Measurements from ENCODE around the gene NCOR2. TPM values are rescaled to one million over a fixed set of nuclear protein-coding genes. Genes with fewer than 3 reads are reported as not detected.

NCOR2 gene
- total RNA-seq, 1 donor: 45.2 TPM

DNA sequence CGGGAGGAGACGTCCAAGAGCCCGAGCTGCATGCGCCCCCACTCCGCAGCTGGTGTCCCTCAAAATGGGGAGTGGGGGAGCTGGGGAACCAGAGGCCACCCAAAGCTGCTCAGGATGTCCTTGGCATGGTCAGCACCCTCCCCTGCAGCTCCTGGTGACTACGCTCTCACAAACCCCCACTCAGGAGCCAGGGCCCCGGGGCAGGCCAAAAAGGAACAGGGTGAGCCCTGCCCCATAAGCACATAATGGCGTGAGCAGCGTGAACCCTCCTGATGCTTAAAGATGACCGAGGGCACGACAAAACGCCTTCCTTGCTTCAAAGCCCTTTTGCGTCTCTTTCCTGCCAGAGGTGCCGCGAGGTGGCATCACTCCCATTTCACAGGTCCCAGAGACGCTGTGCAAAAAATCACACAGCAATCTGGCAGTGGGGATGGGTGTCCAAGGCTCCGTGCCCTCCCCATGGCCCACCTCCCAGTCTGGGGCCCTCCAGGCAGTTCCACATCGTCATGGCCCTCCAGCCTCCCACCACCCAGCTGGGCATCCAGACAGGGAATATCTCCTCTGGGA, 13.5 kb downstream of the NCOR2 start:
- Histone ChIP-seq H3K36me3 (ENCODE audit: insufficient read depth, low read length) (no peaks in the 10 kb centered on the region), H3K4me2 (ENCODE audit: insufficient read depth, low read length) (no peak overlapping the region), H3K79me2 (ENCODE audit: insufficient read depth, low read length) (peaks cover 99% of the 10 kb centered on the region), H2AFZ (ENCODE audit: low read length) (no peak overlapping the region), H3K4me1 (ENCODE audit: insufficient read depth, low read length) (peaks cover 27% of the 10 kb centered on the region), H3K9me3 (ENCODE audit: low read depth, low read length) (no peaks in the 10 kb centered on the region), H3K4me3 (ENCODE audit: insufficient read depth, low read length) (no peak overlapping the region), H4K20me1 (ENCODE audit: insufficient read depth, low read length) (peaks cover 82% of the 10 kb centered on the region), H3K27ac (ENCODE audit: low read depth, low read length) (no peak overlapping the region), H3K27me3 (ENCODE audit: insufficient read depth, low read length) (no peaks in the 10 kb centered on the region)
- TF ChIP-seq, protein P1, sequence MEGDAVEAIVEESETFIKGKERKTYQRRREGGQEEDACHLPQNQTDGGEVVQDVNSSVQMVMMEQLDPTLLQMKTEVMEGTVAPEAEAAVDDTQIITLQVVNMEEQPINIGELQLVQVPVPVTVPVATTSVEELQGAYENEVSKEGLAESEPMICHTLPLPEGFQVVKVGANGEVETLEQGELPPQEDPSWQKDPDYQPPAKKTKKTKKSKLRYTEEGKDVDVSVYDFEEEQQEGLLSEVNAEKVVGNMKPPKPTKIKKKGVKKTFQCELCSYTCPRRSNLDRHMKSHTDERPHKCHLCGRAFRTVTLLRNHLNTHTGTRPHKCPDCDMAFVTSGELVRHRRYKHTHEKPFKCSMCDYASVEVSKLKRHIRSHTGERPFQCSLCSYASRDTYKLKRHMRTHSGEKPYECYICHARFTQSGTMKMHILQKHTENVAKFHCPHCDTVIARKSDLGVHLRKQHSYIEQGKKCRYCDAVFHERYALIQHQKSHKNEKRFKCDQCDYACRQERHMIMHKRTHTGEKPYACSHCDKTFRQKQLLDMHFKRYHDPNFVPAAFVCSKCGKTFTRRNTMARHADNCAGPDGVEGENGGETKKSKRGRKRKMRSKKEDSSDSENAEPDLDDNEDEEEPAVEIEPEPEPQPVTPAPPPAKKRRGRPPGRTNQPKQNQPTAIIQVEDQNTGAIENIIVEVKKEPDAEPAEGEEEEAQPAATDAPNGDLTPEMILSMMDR (IDR thresholded peaks at IDR 0.05; ENCODE audit: extremely low read depth, low read depth, low read length): no peak
- peak; percentile 5 for DNase-seq (ENCODE audit: insufficient read length, low spot score, missing footprints)

DNA sequence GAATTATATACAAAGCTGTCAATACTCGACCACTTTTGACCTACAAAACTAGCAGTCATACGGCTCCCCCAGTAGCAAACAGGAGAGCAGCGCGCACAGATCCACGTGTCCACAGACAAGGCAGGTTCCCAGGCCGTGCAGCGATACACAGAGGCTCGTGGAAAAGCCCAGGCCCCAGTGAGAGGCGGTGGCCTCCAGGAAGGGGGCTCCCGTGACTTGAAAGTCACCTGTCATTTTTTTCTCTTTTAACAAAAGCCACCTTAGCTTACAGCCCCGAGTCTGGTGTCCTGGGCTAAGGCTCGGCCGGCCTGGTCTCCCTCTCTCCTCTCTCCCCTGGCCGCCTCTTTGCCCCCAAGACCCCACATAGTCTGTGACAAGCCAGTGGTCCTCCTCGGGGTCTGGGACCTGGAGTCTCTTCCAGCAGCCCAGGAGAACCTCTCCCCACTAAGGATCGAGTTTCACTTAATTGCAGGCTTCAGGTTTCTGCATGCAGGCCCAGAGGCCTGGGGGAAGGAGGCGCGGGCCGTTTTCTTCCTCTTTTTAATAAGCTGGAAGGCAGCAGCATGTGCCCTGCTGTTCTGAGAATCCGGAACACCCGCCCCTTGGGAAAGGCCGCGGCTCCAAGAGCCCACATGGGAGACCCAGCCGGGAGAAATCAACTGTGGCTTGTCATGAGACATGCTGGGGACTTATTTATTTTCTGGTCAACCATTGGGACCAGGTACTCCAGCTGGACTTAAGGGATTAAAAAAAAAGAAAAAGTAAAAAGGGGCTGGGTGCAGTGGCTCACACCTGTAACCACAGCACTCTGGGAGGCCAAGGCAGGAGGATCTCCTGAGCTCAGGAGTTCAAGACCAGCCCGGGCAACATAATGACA, 15.9 kb downstream of the NCOR2 start:
- Histone ChIP-seq H3K79me2 (ENCODE audit: insufficient read depth, low read length) (peaks cover 98% of the 10 kb centered on the region), H3K27me3 (ENCODE audit: insufficient read depth, low read length) (no peaks in the 10 kb centered on the region), H3K36me3 (ENCODE audit: insufficient read depth, low read length) (no peaks in the 10 kb centered on the region), H3K27ac (ENCODE audit: low read depth, low read length) (peak overlapping the region; percentile 49), H2AFZ (ENCODE audit: low read length) (no peak overlapping the region), H3K9me3 (ENCODE audit: low read depth, low read length) (no peaks in the 10 kb centered on the region), H3K4me3 (ENCODE audit: insufficient read depth, low read length) (no peak overlapping the region), H4K20me1 (ENCODE audit: insufficient read depth, low read length) (peaks cover 77% of the 10 kb centered on the region), H3K4me2 (ENCODE audit: insufficient read depth, low read length) (no peak overlapping the region), H3K4me1 (ENCODE audit: insufficient read depth, low read length) (peaks cover 35% of the 10 kb centered on the region)
- DNase-seq (ENCODE audit: insufficient read length, low spot score, missing footprints): no peak
- TF ChIP-seq, protein P1 (IDR thresholded peaks at IDR 0.05; ENCODE audit: extremely low read depth, low read depth, low read length): no peak

DNA sequence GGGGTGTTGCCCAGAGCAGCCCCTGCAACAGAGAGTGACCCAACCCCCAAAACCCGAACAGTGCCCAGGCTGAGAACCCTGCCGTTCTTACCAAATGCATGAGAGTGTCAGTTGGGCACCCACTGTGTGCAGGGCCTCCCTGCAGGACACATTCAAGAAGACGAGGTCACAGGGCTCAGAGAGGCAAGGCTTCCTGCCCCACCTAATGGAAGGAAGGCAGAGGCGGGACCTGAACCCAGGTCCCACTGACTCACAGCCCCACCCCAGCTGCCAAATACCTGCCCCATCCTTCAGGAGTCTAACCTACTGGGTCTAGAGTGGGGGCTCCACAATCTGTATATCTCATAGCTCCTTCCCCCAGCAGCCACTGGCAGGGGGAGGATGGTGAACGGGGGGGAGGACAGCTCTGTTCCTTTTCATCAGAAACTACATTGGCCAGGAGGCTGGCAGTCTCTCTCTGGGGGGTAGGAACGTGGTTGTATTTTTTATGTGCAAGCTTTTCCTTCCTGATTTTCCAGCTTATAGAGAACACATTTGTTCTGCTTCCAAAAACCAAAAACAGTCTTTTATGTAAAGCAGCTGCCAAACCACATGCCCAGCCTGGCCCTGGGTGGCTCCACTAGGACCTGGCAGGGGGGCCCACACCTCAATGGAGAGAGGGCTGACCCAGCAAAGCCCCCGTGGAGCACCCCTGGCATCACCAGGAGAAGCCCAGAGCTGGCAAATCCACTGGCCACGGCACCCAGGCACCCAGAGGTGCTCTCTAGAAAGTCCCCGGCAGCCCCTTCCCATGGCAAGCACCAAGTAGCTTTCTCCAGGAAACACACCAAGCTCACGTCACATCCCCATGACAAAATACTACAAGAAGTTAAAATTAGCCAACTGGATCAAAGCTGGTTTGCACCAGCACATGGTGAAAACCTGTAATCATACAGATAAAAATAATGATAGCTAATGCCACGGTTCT, 17.0 kb downstream of the NCOR2 start:
- Histone ChIP-seq H3K27me3 (ENCODE audit: insufficient read depth, low read length) (no peaks in the 10 kb centered on the region), H3K4me1 (ENCODE audit: insufficient read depth, low read length) (peaks cover 45% of the 10 kb centered on the region), H3K79me2 (ENCODE audit: insufficient read depth, low read length) (peaks cover 96% of the 10 kb centered on the region), H2AFZ (ENCODE audit: low read length) (no peak overlapping the region), H3K27ac (ENCODE audit: low read depth, low read length) (peak overlapping the region; percentile 49), H3K4me3 (ENCODE audit: insufficient read depth, low read length) (no peak overlapping the region), H4K20me1 (ENCODE audit: insufficient read depth, low read length) (peaks cover 74% of the 10 kb centered on the region), H3K9me3 (ENCODE audit: low read depth, low read length) (no peaks in the 10 kb centered on the region), H3K36me3 (ENCODE audit: insufficient read depth, low read length) (no peaks in the 10 kb centered on the region), H3K4me2 (ENCODE audit: insufficient read depth, low read length) (no peak overlapping the region)
- DNase-seq (ENCODE audit: insufficient read length, low spot score, missing footprints): peak; percentile 80
- TF ChIP-seq, protein P1 (IDR thresholded peaks at IDR 0.05; ENCODE audit: extremely low read depth, low read depth, low read length): no peak

Measured in osteoblast (primary cell).